HEK293 (cell line): ENCODE data around the gene TBC1D14.

Experiments
- CTCF ChIA-PET: fragments of 350-600 bp; formaldehyde crosslinking; extraction: SDS; loops from one replicate; lab custom pipeline; 2021; ENCODE audit warnings: antibody characterized with exemption; lab: Yijun Ruan, JAX
- POLR2A ChIA-PET: fragments of 300-600 bp; formaldehyde crosslinking; extraction: SDS; loops from one replicate; lab custom pipeline; 2020; ENCODE audit warnings: antibody characterized with exemption, inconsistent platforms; lab: Yijun Ruan, JAX
- H3K27ac ChIP-seq: fragments of 200-500 bp; sonication (Bioruptor generic); 2 replicates; pipeline ENCODE4 v1.5.1; 2014; ENCODE audit warnings: low read depth, low read length, control low read depth, inconsistent platforms; ENCODE audit errors: extremely low read depth
- H3K36me3 ChIP-seq, 2 experiments: fragments of 200-500 bp in 1 of 2; sonication (Bioruptor generic) in 1 of 2; 1 replicate in 1 of 2; 2 replicates in 1 of 2; pipeline ENCODE4 v1.5.1; 2014 to 2017; ENCODE audit warnings: inconsistent platforms in 2 of 2, low read length in 2 of 2; ENCODE audit not compliant: control insufficient read depth in 2 of 2, insufficient read depth in 1 of 2
- H3K4me1 ChIP-seq: fragments of 200-500 bp; sonication (Bioruptor generic); 2 replicates; pipeline ENCODE4 v1.5.1; 2014; ENCODE audit warnings: mild to moderate bottlenecking, low read length, inconsistent platforms; ENCODE audit not compliant: control insufficient read depth, insufficient read depth
- H3K4me3 ChIP-seq: 2 replicates; pipeline ENCODE4 v1.5.1; 2011; ENCODE audit warnings: low read depth, mild to moderate bottlenecking, control low read depth, low read length, moderate library complexity
- H3K9me3 ChIP-seq: fragments of 200-500 bp; sonication (Bioruptor generic); 2 replicates; pipeline ENCODE4 v1.5.1; 2014; ENCODE audit warnings: low read depth, low read length, inconsistent platforms; ENCODE audit not compliant: control insufficient read depth, insufficient read depth
- AEBP2 ChIP-seq: fragments of 450-650 bp; formaldehyde crosslinking; IDR thresholded peaks from 2 replicates; pipeline ENCODE4 v1.5.1; 2016; ENCODE audit warnings: missing biosample characterization, missing genetic modification characterization, borderline replicate concordance
- HOXD13 ChIP-seq: sonication (generic); formaldehyde crosslinking; IDR thresholded peaks from 2 replicates; pipeline ENCODE4 v1.8.0; 2022; ENCODE audit warnings: missing genetic modification reagents, borderline replicate concordance
- RBAK ChIP-seq: fragments of 450-650 bp; formaldehyde crosslinking; IDR thresholded peaks from 2 replicates; pipeline ENCODE4 v1.5.1; 2016; ENCODE audit warnings: missing biosample characterization, missing genetic modification characterization
- ZBTB8A ChIP-seq: fragments of 450-650 bp; formaldehyde crosslinking; IDR thresholded peaks from 2 replicates; pipeline ENCODE4 v1.5.1; 2016; ENCODE audit warnings: missing biosample characterization, missing genetic modification characterization
- ZNF174 ChIP-seq: fragments of 450-650 bp; formaldehyde crosslinking; IDR thresholded peaks from 2 replicates; pipeline ENCODE4 v1.5.0; 2017; ENCODE audit warnings: missing biosample characterization, mild to moderate bottlenecking, missing genetic modification characterization
- ZNF214 ChIP-seq: fragments of 450-650 bp; formaldehyde crosslinking; IDR thresholded peaks from 2 replicates; pipeline ENCODE4 v1.5.1; 2017; ENCODE audit warnings: missing biosample characterization, mild to moderate bottlenecking, missing genetic modification characterization, borderline replicate concordance
- ZNF239 ChIP-seq: fragments of 450-650 bp; formaldehyde crosslinking; IDR thresholded peaks from 2 replicates; pipeline ENCODE4 v1.5.1; 2016; ENCODE audit warnings: missing biosample characterization, missing genetic modification characterization
- ZNF311 ChIP-seq: fragments of 450-650 bp; formaldehyde crosslinking; IDR thresholded peaks from 2 replicates; pipeline ENCODE4 v1.5.1; 2017; ENCODE audit warnings: missing biosample characterization, missing genetic modification characterization, borderline replicate concordance
- ZNF37A ChIP-seq: fragments of 450-650 bp; IDR thresholded peaks from 2 replicates; pipeline ENCODE4 v1.5.1; 2018; ENCODE audit warnings: missing biosample characterization, missing genetic modification characterization
- ZNF501 ChIP-seq: fragments of 450-650 bp; formaldehyde crosslinking; IDR thresholded peaks from 2 replicates; pipeline ENCODE4 v1.5.1; 2016; ENCODE audit warnings: missing biosample characterization, missing genetic modification characterization
- ZNF707 ChIP-seq: fragments of 450-650 bp; formaldehyde crosslinking; IDR thresholded peaks from 2 replicates; pipeline ENCODE4 v1.5.1; 2016; ENCODE audit warnings: missing biosample characterization, missing genetic modification characterization
- ZSCAN30 ChIP-seq: fragments of 450-650 bp; IDR thresholded peaks from 2 replicates; pipeline ENCODE4 v1.5.1; 2018; ENCODE audit warnings: missing biosample characterization, mild to moderate bottlenecking, missing genetic modification characterization, moderate library complexity
- TF ChIP-seq, protein P1 (sequence below): fragments of 450-650 bp; IDR thresholded peaks from 2 replicates; pipeline ENCODE4 v1.5.1; 2018; ENCODE audit warnings: missing biosample characterization, mild to moderate bottlenecking, missing genetic modification characterization
- TF ChIP-seq, protein P2 (sequence below): fragments of 450-650 bp; formaldehyde crosslinking; IDR thresholded peaks from 2 replicates; pipeline ENCODE4 v1.5.1; 2016; ENCODE audit warnings: missing biosample characterization, missing genetic modification characterization

Gene TBC1D14

GRCh38 chr4:6960154-6960553 is 50.5 kb downstream of the TBC1D14 start:
- Histone ChIP-seq H3K4me3 (no peak overlapping the region), H3K4me1 (no peaks in the 10 kb centered on the region), H3K27ac (no peak overlapping the region), H3K36me3 (no peaks in the 10 kb centered on the region), H3K9me3 (no peaks in the 10 kb centered on the region)
- POLR2A ChIA-PET, result no interaction called here
- TF ChIP-seq, protein P1, sequence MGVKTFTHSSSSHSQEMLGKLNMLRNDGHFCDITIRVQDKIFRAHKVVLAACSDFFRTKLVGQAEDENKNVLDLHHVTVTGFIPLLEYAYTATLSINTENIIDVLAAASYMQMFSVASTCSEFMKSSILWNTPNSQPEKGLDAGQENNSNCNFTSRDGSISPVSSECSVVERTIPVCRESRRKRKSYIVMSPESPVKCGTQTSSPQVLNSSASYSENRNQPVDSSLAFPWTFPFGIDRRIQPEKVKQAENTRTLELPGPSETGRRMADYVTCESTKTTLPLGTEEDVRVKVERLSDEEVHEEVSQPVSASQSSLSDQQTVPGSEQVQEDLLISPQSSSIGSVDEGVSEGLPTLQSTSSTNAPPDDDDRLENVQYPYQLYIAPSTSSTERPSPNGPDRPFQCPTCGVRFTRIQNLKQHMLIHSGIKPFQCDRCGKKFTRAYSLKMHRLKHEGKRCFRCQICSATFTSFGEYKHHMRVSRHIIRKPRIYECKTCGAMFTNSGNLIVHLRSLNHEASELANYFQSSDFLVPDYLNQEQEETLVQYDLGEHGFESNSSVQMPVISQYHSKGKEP (tag by site-specific recombination), result no peak
- TF ChIP-seq HOXD13 (CRISPR knock-in tag), result no peak
- no peak for TF ChIP-seq ZNF501 (tag by site-specific recombination)
- TF ChIP-seq AEBP2 (tag by site-specific recombination), result no peak
- CTCF ChIA-PET, result interaction anchor here (2.5 kb wide), 1 partner anchor 14 kb away, joined by 8 read pairs; no protein-coding TSS in a partner anchor

GRCh38 chr4:6960628-6961412 is 51.2 kb downstream of the TBC1D14 start:
- ChIA-PET POLR2A (no interaction called here), CTCF (interaction anchor here (2.5 kb wide), 1 partner anchor 13 kb away, joined by 8 read pairs; no protein-coding TSS in a partner anchor)
- no peak for TF ChIP-seq ZNF174 (tag by site-specific recombination)
- TF ChIP-seq ZNF707 (tag by site-specific recombination), result no peak
- no peak for TF ChIP-seq ZSCAN30
- TF ChIP-seq ZNF239, result no peak
- no peak for TF ChIP-seq ZNF214
- TF ChIP-seq, protein P2, sequence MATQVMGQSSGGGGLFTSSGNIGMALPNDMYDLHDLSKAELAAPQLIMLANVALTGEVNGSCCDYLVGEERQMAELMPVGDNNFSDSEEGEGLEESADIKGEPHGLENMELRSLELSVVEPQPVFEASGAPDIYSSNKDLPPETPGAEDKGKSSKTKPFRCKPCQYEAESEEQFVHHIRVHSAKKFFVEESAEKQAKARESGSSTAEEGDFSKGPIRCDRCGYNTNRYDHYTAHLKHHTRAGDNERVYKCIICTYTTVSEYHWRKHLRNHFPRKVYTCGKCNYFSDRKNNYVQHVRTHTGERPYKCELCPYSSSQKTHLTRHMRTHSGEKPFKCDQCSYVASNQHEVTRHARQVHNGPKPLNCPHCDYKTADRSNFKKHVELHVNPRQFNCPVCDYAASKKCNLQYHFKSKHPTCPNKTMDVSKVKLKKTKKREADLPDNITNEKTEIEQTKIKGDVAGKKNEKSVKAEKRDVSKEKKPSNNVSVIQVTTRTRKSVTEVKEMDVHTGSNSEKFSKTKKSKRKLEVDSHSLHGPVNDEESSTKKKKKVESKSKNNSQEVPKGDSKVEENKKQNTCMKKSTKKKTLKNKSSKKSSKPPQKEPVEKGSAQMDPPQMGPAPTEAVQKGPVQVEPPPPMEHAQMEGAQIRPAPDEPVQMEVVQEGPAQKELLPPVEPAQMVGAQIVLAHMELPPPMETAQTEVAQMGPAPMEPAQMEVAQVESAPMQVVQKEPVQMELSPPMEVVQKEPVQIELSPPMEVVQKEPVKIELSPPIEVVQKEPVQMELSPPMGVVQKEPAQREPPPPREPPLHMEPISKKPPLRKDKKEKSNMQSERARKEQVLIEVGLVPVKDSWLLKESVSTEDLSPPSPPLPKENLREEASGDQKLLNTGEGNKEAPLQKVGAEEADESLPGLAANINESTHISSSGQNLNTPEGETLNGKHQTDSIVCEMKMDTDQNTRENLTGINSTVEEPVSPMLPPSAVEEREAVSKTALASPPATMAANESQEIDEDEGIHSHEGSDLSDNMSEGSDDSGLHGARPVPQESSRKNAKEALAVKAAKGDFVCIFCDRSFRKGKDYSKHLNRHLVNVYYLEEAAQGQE, result no peak
- no peak for TF ChIP-seq ZBTB8A
- TF ChIP-seq ZNF311 (tag by site-specific recombination), result no peak
- TF ChIP-seq ZNF37A (tag by site-specific recombination), result no peak
- no peak for TF ChIP-seq RBAK (tag by site-specific recombination)
- no peaks in the 10 kb centered on the region for H3K36me3 ChIP-seq
- no peak overlapping the region for H3K4me3 ChIP-seq
- no peak overlapping the region for H3K27ac ChIP-seq
- H3K4me1 ChIP-seq, result no peaks in the 10 kb centered on the region
- no peaks in the 10 kb centered on the region for H3K9me3 ChIP-seq
